Left renal cortex interstitium (tissue), 4 donors: ENCODE data around the gene OR2H2. TPM values are rescaled to one million over a fixed set of nuclear protein-coding genes. Genes with fewer than 3 reads are reported as not detected.

Experiments
- DNase-seq, 4 donors: peaks; one replicate each; pipeline ENCODE4 v3.0.0-alpha.2; 2013; ENCODE audit warnings: low read depth in 4 of 4, low spot score in 2 of 4, missing footprints in 1 of 4
- polyA plus RNA-seq, 4 donors: library from polyadenylated mRNA; unstranded; fragments of 120-200 nt; gene quantifications; one replicate each; pipeline ENCODE4 v1.2.1, GENCODE V29; 2013; ENCODE audit not compliant: insufficient read length in 4 of 4

OR2H2 gene
- under 1 TPM in 2 of 4 donors, not detected in 2; 0.22 to 0.25 TPM for polyA plus RNA-seq

DNA sequence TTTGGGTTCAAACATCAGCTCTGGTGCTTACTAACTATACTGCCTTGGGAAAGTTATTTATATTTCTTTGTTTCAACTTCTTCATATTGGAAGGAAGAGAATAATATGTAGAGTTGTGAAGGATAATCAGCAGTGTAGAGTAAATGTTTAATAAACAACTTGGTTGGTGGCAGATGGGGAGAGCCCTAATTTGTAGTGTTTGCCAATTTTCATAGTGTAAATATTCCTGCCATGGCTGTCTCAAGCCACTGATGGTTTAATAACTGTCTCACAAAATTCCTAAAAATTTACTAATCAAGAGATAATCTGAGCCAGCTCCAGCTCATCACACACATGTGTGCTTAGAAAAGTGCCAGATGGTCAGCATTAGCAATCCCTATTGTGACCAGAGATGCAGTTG, at the start of gene OR2H2:
Gene OR2H2, plus strand, starts transcription at position 301 of the 400 bp plus-strand sequence. CDS start 2,824 bp downstream, outside the sequence.
- no peak for DNase-seq

DNA sequence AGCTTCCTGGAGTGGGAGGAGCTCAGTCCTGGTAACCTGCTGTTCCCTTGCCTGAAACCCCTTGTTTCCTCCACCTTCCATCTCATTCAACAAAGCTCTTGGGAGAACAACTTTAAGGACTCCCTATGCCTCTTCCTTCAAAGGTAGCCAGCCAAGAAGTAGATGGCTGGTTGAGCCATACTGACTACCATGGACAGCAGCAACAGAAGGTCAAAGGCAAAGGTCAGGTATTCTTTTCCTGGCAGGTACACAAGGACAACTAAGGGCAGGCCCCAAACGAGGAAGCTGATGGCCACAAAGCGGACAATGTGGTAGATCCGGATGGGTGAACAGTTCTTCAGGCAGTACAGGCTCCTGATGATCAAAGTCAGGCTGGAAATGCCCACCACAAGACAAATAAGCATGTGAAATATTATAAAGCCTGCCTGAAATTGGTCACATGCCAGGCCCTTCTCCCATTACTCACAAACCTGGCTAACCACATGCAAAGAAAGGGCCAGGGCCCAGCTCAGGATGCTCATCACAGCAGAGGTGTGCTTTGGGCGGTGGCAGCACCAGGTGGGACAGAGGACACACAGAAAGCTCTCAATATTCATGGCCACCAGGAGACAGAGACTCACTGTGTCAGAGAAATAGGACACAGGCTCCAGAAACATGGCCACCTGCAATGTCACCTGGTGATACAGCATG, 47.1 kb upstream of the OR2H2 start:
- no peak for DNase-seq

DNA sequence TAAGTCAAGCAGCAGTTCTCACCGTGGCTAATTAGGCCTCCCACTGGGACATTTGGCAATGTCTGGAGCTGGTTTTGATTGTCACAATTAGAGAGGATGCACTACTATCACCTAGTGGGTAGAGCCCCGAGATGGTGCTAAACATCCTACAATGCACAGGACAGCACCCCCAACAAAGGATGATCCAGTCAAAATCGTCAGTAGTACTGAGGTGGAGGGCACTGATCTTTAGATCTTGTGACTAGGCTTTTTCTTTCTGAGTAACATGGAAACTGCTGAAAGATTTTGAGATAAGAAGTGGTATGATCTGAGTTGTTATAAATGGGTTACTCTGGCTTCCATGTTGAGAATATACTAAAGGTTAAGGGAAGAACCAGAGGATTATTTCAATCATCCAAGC, 37.3 kb upstream of the OR2H2 start:
- no peak for DNase-seq

DNA sequence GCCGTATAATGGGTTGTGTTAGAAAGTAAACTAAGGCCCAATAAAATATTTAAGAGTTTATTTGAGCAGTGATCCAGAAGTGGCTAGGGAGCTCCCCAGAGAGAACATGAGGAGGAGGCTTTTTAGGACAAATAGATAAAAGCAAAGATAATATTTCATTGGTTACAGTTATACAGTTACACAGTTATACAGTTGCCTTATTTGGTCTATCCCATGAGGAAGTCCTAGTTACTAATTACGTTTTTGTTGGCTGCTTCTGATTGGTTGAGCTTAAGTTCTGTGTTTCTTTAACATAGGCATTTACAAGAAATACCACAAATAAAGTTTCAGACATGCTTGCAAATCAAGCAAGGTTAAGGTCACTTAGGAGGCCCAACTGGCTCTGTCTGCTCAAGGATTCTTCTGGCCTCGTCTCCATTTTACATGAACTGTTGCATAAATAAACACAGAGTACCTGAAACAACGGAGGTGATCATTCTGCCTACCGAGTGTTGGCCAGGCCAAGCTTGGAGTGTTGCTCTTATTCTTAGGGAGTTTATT, 32.3 kb upstream of the OR2H2 start:
- peak; percentile 11 to 62 (median 31) for DNase-seq

DNA sequence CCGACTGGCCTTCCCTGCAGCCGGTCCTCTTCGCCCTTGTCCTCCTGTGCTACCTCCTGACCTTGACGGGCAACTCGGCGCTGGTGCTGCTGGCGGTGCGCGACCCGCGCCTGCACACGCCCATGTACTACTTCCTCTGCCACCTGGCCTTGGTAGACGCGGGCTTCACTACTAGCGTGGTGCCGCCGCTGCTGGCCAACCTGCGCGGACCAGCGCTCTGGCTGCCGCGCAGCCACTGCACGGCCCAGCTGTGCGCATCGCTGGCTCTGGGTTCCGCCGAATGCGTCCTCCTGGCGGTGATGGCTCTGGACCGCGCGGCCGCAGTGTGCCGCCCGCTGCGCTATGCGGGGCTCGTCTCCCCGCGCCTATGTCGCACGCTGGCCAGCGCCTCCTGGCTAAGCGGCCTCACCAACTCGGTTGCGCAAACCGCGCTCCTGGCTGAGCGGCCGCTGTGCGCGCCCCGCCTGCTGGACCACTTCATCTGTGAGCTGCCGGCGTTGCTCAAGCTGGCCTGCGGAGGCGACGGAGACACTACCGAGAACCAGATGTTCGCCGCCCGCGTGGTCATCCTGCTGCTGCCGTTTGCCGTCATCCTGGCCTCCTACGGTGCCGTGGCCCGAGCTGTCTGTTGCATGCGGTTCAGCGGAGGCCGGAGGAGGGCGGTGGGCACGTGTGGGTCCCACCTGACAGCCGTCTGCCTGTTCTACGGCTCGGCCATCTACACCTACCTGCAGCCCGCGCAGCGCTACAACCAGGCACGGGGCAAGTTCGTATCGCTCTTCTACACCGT, 31.5 kb upstream of the OR2H2 start:
- peak; percentile 4 to 32 (median 30) for DNase-seq

DNA sequence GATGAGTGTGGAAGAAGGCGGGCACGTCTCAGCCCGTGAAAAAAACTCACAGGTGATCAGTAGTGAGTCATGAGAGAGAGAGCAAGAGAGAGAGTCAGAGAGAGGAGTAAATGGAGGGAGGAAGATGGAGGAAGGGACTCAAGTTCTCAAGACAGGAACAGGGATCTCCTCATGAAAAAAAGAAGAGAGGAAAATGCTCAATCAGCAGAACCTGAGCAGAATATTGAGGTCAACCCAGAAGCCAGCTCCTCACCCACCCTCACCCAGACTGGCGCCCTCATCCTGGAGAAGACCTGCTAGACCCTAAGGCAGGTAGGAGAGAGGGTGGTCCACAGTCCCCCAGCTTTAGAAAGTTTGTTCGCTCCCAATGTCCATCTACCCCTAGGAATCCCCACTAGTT, 30.2 kb upstream of the OR2H2 start:
- DNase-seq = no peak

DNA sequence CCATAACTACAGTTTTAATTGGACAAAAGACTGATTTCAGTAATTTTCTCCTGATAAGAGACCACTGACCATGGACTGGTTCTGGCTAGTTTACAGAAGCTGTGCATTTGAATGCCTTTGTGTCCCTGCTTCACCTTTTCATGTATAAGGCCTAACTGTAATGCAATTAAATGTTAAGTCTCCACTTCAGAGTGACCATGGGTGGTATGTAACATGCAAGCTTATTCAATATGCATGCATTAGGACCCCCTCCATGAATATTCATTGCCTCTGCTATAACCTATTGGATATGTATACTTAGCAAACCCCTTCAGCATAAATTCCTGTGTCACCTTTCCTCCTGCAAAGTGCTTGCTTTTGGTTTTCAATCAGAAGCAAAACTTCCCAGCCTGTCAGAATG, 27.6 kb upstream of the OR2H2 start:
- no peak for DNase-seq

DNA sequence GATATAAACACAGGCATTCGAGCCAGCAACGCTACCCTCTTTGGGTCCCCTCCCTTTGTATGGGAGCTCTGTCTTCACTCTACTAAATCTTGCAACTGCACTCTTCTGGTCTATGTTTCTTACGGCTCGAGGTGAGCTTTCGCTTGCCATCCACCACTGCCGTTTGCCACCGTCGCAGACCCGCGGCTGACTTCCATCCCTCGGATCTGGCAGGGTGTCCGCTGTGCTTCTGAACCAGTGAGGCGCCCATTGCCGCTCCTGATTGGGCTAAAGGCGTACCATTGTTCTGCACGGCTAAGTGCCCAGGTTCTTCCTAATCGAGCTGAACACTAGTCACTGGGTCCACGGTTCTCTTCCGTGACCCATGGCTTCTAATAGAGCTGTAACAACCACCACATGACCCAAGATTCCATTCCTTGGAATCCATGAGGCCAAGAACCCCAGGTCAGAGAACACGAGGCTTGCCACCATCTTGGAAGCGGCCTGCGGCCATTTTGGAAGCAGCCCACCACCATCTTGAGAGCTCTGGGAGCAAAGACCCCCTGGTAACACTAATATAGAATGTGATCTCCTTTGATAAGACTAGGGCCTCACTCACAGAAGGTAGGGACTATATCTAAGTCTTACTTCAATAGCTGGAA, 26.4 kb upstream of the OR2H2 start:
- no peak for DNase-seq

DNA sequence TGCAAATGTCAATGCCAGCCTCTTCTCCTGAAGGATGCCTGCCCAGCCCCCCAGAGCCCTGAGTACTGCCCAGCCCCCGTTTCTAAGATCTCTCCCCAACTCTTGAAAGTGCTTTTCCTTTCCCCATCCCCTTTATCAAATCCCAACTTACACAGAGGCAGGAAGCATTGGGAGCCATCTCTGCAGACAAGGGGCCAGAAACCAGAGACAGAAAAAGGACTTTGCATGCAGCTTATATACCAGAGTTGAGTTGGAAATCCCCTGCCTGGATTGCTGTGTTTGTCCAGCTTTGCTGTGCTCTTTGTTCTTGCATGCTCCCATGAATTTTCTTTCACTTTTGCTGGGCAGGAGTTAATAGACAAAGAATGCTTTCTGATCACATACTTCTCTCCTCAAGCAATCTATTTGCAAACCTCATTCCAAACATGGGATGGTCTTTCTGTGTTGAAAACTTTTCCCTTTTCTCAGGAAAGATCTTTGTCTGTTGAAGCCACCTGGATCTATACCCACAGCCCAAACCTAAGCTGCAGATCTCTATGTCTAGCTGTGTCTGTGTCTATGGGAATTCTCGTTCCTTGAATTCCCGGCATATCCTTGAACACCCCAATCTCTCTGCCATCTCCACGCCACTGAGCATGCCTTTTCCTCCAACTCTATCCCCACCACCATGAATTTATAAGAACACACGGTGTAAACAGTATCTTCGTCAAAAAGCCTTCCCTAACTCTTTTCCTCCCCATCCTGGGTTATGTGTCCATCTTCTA, 25.2 kb upstream of the OR2H2 start, which contains the start of gene UBD:
Gene UBD, minus strand, starts transcription at position 209 of the 764 bp plus-strand sequence. Its CDS starts 31 bp downstream, at position 178.
- DNase-seq = no peak

DNA sequence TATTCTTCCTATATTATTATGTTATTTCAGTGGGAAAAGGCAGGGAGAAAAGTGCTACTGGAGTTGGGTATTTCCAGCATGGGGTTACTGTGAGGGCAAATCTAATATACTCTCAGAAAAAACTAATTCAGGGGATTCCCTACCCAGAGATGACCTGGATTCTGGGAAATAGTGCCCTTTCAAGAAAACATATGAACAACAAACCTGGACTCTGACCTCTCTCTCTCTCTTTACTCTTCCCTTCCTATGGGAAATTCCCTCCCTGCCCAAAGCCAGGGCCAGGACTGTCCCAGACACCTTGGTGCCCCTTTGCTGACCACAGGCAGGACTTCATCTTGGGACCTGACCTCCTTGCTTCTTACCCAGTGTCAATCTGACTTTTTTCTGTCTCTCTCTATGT, 23.8 kb upstream of the OR2H2 start:
- no peak for DNase-seq

DNA sequence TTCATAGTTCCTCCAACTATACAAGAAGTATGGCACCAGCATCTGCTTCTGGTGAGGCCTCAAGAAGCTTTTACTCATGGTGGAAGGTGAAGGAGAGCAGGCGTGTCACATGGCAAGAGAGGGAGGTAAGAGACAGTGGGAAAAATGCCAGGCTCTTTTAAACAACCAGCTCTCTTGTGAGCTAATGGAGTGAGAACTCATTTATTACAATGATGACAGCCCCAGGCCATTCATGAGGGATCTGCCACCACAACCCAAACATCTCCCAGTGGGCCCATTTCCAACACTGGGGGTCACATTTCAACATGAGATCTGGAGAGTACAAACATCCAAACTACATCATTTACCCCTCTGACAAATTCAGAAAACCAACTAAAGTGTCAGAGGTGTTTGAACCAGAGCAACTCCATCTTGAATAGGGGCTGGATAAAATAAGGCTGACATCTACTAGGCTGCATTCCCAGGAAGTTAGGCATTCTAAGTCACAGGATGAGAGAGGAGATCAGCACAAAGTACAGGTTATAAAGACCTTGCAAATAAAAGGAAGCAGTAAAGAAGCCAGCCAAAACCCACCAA, 23.2 kb upstream of the OR2H2 start:
- no peak for DNase-seq

DNA sequence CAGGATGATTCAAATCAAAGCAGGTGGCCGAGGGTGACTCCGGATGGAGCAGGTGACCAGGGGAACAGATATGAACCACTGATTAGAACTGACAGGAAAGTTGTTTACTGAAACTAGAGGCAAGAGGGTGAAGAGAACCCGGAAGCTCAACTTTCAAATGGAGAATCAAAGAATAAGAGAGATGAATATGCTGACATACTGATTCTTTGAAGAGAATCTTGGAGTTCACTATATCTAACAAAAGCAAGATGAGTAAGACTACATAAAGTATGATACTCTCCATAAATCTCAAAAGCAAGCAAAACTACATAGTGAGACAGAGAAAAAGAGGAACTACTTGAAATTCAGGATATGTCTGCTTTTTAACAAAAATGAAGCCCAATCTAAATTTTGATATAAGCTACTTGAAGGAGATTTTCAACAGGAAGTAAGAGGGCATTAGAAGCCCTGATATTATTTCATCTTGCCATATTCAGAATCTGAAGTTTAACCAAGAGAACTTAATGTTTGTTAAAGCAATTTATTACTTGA, 21.4 kb upstream of the OR2H2 start:
- no peak for DNase-seq

DNA sequence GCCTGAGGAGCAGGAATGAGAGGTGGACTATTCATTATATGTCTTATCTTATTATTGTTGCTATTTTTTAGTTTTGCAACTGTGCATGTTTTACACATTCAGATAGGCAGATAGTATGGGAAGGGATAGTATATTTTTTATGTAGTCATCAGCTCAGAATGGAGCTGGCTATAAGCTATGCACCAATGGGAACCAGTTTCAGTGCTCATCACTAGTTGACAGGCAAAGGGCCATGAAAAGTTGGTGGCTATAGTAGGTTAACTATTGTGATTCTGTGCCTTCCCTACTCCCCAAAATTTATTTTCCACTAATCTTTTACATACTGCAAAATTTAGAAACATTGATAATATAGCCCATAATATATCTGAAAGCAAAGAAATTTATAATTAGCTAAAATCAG, 20.0 kb upstream of the OR2H2 start:
- no peak for DNase-seq

DNA sequence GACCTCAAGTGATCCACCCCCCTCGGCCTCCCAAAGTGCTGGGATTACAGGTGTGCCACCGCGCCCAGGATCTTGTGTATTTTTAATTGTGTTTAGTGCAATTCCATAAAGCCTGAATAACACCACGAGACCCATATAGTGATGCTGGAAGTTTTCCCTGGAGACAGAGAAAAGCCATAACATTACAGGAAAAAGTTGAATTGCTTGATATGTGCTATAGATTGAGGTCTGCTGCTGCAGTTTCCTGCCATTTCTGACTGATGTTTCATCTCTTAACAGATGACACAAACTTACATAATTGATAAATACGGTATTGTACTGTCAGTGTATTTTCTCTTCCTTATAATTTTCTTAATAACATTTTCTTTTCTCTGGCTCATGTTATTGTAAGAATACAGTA, 18.1 kb upstream of the OR2H2 start:
- DNase-seq = no peak

DNA sequence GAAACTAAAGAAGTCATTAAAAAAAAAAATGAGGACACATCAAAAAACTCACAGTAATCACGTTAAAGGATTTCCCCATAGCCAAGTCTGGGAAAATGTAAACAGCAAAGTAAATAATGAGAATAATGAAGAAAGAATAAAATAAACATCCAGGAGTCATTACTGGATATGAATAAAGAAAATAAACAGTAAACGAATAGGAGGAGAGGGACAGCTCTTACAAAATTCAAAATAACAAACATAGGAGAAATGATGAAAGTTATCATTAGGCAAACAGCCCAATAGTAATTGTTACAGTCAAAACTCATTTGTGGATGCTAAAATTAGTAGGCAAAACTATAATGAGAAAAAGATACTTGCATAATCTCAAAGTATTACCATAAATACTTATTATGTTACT, 17.4 kb upstream of the OR2H2 start:
- no peak for DNase-seq

DNA sequence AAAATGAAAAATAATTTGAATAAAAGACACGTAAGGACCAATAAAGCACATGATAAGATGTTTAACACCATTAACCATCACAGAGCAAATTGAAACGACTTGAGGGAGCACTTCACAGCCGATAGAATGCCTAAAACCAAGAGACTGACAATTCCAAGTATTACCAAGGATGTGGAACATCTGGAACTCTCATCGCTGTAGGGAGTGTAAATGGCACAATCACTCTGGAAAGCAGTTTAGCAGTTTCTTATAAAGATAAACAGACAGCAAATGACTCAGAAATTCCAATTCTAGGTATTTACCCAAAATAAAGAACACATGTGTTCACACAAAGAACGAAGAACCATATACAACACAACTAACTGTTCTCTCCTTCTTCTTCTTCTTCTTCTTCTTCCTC, 16.9 kb upstream of the OR2H2 start:
- DNase-seq = no peak

DNA sequence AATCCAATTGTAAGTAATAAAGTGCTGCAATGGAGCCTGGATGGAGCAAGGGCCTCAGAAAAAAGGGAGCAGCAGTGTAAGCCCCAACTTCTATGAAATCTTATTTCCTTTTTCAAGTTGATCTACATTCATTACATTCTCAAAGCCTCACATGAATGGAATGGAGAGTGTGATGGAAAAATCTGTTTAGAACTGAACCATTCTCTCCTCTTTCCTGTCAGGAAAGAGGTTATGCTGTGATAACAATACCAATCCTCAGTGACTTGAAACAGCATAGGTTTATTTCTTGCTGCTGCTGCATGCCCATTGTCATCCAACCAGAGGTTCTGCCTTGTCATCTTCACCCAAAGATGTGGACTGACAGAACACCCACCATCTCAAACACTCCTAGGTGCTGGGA, 8.9 kb upstream of the OR2H2 start:
- no peak for DNase-seq

DNA sequence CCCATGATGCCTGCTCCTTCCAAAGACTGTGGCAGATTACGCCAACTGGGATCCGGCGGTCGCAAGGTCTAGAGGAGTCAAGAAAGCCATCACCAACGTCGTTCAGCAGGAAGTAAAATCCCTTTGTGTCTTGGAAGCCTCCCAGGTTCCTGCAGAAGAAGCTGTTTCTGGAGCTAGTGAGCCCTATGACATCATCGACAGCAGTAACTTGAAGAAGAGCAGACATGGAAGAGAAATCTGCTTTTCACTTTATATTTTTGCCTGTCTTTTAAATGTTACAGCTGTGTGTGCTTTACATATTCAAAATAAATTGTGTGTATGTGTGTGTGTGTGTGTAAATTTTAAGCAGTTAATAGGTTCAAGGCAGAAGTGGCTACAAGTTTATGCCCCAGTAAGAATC, 7.4 kb upstream of the OR2H2 start:
- DNase-seq = no peak

DNA sequence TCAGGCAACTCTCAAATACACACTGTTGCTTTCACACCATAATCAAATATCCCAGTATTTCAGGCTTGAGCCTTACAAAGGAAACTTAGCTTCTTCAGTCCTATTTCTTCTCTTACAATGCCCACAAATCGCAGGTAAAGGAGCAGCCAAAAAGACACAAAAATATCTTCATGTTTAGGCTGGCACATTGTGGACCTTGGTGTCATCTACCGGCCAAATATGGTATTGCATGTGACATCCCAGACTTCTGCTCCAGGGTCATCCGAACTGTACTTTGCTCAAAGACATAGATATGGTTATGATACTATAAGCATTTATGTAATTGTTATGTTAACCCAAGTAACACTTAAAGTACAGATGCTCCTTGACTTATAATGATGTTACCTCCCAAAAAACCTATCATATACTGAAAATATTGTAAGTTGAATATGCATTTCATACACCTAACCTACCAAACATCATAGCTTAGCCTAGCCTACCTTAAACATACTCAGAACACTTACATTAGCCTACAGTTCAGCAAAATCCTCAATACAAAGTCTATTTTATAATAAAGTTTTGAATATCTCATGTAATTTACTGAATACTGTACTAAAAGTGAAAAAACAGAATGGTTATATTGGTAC, 4.6 kb downstream of the OR2H2 start:
- DNase-seq = peak in 3 of 4 donors; percentile 11 to 27 (median 18)
